ENCODE data around the gene CCDC86. TPM values are rescaled to one million over a fixed set of nuclear protein-coding genes. Genes with fewer than 3 reads are reported as not detected.

The CCDC86 gene
- total and polyA plus RNA-seq, 10 of the 15 experiments (the other 5 are each of a cell fraction or from before 2014, with no cell fraction given), result 2.0 to 87.2 (median 38.7) TPM

DNA sequence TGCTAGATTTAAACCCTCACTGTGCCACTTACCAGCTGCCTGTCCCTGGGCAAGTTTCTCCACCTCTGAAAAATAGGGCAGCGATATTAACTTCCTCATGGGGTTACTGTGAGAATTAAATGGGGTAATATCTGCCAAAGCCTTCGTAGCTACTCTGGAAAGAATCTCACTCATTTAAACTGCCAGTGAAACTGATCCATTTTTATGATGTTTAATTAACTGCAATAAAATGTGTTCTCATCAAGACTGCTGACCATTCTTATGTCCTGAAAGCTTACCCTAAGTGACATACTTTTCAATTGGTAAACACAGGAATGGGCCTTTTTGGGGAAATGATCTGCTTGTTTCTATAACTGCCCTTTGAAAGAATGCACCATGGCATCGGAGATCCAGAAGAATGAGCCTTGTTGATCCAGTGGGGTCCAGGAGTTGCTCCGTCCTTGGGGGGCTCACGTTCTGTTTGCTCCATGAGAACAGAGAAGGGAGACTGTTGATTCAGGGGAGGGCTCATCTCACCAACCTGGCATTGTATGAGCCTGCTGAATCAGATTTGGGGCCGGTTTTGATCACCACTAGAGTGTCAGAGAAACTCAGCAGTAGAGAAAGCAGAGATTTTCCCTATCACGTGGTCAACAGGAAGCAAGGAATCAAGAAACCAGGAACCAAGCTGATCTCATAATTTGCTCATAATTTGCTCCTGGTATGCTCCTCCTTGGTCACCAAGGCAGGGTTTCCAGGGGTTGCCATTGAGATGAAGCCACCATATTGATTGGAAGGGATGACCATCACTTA, 7.0 kb upstream of the CCDC86 start:
- POLR2A ChIA-PET, result no interaction called here
- TF ChIP-seq IKZF1 (conservative IDR thresholded peaks at IDR 0.05), result no peak
- no peak for TF ChIP-seq PAX5 (IDR thresholded peaks at IDR 0.05; ENCODE audit: borderline replicate concordance, low read depth, low read length)
- TF ChIP-seq SUZ12 (IDR thresholded peaks at IDR 0.05; ENCODE audit: unreplicated experiment), result no peak
- no peak for TF ChIP-seq ETV6 (conservative IDR thresholded peaks at IDR 0.05 in 1 of 2, IDR thresholded peaks at IDR 0.05 in 1 of 2; ENCODE audit: borderline replicate concordance in 1 of 2, low read depth in 1 of 2)
- no peak for TF ChIP-seq NFYA (IDR thresholded peaks at IDR 0.05; ENCODE audit: borderline replicate concordance, low read depth, low read length)
- TF ChIP-seq RELA (IDR thresholded peaks at IDR 0.05; ENCODE audit: borderline replicate concordance, partially characterized antibody), result no peak
- no peak for TF ChIP-seq NFIC (IDR thresholded peaks at IDR 0.05; ENCODE audit: low read depth, low read length)
- TF ChIP-seq SMAD5 (IDR thresholded peaks at IDR 0.05; ENCODE audit: low read depth), result no peak
- no peak for TF ChIP-seq NR2C2 (IDR thresholded peaks at IDR 0.05; ENCODE audit: borderline replicate concordance, control insufficient read depth, insufficient read length, low read depth)
- TF ChIP-seq BRCA1 (IDR thresholded peaks at IDR 0.05; ENCODE audit: low read depth, low read length), result no peak
- TF ChIP-seq, protein P1, sequence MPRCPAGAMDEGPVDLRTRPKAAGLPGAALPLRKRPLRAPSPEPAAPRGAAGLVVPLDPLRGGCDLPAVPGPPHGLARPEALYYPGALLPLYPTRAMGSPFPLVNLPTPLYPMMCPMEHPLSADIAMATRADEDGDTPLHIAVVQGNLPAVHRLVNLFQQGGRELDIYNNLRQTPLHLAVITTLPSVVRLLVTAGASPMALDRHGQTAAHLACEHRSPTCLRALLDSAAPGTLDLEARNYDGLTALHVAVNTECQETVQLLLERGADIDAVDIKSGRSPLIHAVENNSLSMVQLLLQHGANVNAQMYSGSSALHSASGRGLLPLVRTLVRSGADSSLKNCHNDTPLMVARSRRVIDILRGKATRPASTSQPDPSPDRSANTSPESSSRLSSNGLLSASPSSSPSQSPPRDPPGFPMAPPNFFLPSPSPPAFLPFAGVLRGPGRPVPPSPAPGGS (IDR thresholded peaks at IDR 0.05; ENCODE audit: borderline replicate concordance, insufficient read depth, low read depth, low read length, poor library complexity, severe bottlenecking), result no peak
- TF ChIP-seq, protein P2, sequence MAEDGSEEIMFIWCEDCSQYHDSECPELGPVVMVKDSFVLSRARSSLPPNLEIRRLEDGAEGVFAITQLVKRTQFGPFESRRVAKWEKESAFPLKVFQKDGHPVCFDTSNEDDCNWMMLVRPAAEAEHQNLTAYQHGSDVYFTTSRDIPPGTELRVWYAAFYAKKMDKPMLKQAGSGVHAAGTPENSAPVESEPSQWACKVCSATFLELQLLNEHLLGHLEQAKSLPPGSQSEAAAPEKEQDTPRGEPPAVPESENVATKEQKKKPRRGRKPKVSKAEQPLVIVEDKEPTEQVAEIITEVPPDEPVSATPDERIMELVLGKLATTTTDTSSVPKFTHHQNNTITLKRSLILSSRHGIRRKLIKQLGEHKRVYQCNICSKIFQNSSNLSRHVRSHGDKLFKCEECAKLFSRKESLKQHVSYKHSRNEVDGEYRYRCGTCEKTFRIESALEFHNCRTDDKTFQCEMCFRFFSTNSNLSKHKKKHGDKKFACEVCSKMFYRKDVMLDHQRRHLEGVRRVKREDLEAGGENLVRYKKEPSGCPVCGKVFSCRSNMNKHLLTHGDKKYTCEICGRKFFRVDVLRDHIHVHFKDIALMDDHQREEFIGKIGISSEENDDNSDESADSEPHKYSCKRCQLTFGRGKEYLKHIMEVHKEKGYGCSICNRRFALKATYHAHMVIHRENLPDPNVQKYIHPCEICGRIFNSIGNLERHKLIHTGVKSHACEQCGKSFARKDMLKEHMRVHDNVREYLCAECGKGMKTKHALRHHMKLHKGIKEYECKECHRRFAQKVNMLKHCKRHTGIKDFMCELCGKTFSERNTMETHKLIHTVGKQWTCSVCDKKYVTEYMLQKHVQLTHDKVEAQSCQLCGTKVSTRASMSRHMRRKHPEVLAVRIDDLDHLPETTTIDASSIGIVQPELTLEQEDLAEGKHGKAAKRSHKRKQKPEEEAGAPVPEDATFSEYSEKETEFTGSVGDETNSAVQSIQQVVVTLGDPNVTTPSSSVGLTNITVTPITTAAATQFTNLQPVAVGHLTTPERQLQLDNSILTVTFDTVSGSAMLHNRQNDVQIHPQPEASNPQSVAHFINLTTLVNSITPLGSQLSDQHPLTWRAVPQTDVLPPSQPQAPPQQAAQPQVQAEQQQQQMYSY (CRISPR knock-in tag; IDR thresholded peaks at IDR 0.05), result no peak
- no peak for TF ChIP-seq ZBTB33 (IDR thresholded peaks at IDR 0.05)

More for the DNA sequence above, 7.0 kb upstream of the CCDC86 start:
- Histone ChIP-seq H3K27ac (ENCODE audit: control insufficient read depth, insufficient read depth) (no peak overlapping the region), H3K27me3 (replicated peaks in 1 of 2; ENCODE audit: control insufficient read depth in 2 of 2, insufficient read depth in 2 of 2, low read length in 1 of 2) (no peaks in the 10 kb centered on the region), H2AFZ (ENCODE audit: control insufficient read depth, low read depth, low read length) (no peak overlapping the region), H3K36me3 (ENCODE audit: control insufficient read depth in 2 of 2, insufficient read depth in 2 of 2, low read length in 1 of 2) (no peaks in the 10 kb centered on the region), H3K9me3 (replicated peaks; ENCODE audit: control insufficient read depth, insufficient read depth, low read length) (no peaks in the 10 kb centered on the region), H3K79me2 (ENCODE audit: control insufficient read depth, insufficient read depth, low read length) (no peaks in the 10 kb centered on the region), H3K9ac (ENCODE audit: control insufficient read depth, insufficient read depth, low read length) (no peak overlapping the region), H3K4me1 (ENCODE audit: control insufficient read depth, insufficient read depth, low read length) (no peaks in the 10 kb centered on the region; the same call in 1 of the 2 replicates), H3K4me3 (no peak overlapping the region), H4K20me1 (ENCODE audit: control insufficient read depth, insufficient read depth) (no peaks in the 10 kb centered on the region), H3K4me2 (ENCODE audit: control insufficient read depth, insufficient read depth) (no peak overlapping the region)
- intact Hi-C loops (cut with micrococcal nuclease; ENCODE audit: unreplicated experiment), result no loop called here
- FAIRE-seq (no peak), ATAC-seq (no peak), DNase-seq (ENCODE audit: low read depth, low spot score) (no peak)
- CTCF ChIA-PET, result interaction anchor here (1.0 to 7.8 kb wide), 4 partner anchors 53 to 68 kb away, joined by 3 to 135 read pairs (median 56); partner anchors contain the start of gene PRPF19
- BruUV-seq (replicated peaks), result no TSS peak
- WGBS (ENCODE audit: insufficient coverage, insufficient replicate concordance, low lambda C conversion rate, missing lambda C conversion rate), result 42% methylated on average over 7 of the region's 7 CpGs
- SMC1A ChIA-PET (ENCODE audit: uncharacterized antibody, unreplicated experiment), result interaction anchor here (0.9 kb wide), 1 partner anchor 61 kb away, joined by 3 read pairs; no protein-coding TSS in a partner anchor
- RAD21 ChIA-PET (ENCODE audit: unreplicated experiment), result no interaction called here
- in situ Hi-C loops (cut with MboI), result loop anchor here (5.0 kb wide), 2 partner anchors 62 to 347 kb away; no protein-coding TSS in a partner anchor

Data from GM12878 (cell line).